Prostate gland (tissue), 2 donors: ENCODE data around the gene CGB3.

Source experiments
- POLR2A ChIP-seq: fragments of 450-650 bp; IDR thresholded peaks from one replicate; pipeline ENCODE4 v1.6.1; 2016; ENCODE audit warnings: antibody characterized with exemption, mild to moderate bottlenecking
- POLR2AphosphoS5 ChIP-seq: sonication (generic); formaldehyde crosslinking; IDR thresholded peaks from one replicate; pipeline ENCODE4 v1.6.1; 2017; ENCODE audit warnings: antibody characterized with exemption
- TF ChIP-seq, protein P1 (sequence below), 4 experiments: fragments of 200-600 bp in 2 of 4; fragments of 450-650 bp in 2 of 4; sonication (generic) in 2 of 4; IDR thresholded peaks; 1 replicate in 3 of 4; 2 replicates in 1 of 4; pipeline ENCODE4 v1.5.1; 2016 to 2019; ENCODE audit warnings: antibody characterized with exemption in 4 of 4, mild to moderate bottlenecking in 2 of 4, moderate library complexity in 2 of 4

GRCh38 chr19:48975947-48976847 lies 47.9 kb downstream of the CGB3 start:
- TF ChIP-seq, protein P1, sequence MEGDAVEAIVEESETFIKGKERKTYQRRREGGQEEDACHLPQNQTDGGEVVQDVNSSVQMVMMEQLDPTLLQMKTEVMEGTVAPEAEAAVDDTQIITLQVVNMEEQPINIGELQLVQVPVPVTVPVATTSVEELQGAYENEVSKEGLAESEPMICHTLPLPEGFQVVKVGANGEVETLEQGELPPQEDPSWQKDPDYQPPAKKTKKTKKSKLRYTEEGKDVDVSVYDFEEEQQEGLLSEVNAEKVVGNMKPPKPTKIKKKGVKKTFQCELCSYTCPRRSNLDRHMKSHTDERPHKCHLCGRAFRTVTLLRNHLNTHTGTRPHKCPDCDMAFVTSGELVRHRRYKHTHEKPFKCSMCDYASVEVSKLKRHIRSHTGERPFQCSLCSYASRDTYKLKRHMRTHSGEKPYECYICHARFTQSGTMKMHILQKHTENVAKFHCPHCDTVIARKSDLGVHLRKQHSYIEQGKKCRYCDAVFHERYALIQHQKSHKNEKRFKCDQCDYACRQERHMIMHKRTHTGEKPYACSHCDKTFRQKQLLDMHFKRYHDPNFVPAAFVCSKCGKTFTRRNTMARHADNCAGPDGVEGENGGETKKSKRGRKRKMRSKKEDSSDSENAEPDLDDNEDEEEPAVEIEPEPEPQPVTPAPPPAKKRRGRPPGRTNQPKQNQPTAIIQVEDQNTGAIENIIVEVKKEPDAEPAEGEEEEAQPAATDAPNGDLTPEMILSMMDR (IDR thresholded peaks at IDR 0.05) = no peak
- TF ChIP-seq POLR2AphosphoS5 = no peak
- TF ChIP-seq POLR2A = no peak
